OCI-LY1 (cell line): Measurements from ENCODE around the gene MMP2.

ENCODE experiments used
- CTCF ChIP-seq: fragments of 200-600 bp; sonication (generic), shearing (Covaris generic); IDR thresholded peaks from 2 replicates; pipeline ENCODE4 v1.5.1; 2017; ENCODE audit warnings: mild to moderate bottlenecking, antibody characterized with exemption, low read length, moderate library complexity, mixed read lengths
- EZH2 ChIP-seq: fragments of 200-600 bp; sonication (generic), shearing (Covaris generic); IDR thresholded peaks from 2 replicates; pipeline ENCODE4 v1.8.0; 2017; ENCODE audit warnings: borderline replicate concordance, mixed run types, mild to moderate bottlenecking, antibody characterized with exemption, low read length, moderate library complexity, mixed read lengths

- TF ChIP-seq CTCF, result no peak
- TF ChIP-seq EZH2, result no peak
These were observed 4.2 kb upstream of the MMP2 start for GRCh38 chr16:55474821-55475220.
